ENCODE data around the gene TLE1.

DNA sequence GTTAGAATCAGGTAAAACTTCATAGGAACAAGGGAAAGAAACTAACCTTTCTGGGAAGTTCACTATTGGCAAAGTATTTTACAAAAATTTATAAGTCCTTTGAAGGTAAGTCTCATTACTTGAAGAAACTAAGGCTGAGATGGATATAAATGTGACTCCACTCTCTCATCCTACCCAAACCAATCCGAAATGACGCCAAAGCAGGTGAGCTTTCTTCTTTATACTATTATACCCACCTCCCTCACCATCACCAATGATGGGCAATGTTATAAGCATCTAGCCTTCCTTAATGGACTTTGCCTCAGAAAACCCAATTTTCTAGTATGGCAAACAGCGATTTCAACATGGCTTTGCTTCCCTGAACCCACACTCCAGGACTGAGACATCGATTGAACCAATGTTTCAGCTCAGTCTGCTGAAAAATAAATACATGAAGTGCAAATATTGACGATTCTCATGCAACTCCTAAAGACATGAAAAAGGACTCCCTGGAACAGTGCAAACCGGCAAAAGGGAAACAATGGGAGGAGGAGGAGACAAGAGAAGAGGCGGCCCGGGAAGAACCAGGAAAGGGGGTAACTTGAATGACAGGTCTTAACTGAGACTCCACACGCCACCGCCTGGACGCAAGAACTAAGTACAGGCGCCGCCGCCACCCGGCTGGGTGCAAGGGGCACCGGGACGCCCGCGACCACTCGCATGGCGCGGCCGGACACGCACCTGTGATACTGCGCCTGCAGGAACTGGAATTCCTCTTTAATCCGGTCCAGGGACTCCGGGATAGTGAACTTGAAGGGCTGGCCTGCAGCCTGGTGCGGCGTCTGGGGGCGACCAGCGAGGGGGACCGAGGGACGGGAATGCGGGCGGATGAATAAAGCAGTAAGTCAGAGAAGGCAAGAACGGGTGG is 2.5 kb downstream of the TLE1 start:
- TF ChIP-seq, protein P1, sequence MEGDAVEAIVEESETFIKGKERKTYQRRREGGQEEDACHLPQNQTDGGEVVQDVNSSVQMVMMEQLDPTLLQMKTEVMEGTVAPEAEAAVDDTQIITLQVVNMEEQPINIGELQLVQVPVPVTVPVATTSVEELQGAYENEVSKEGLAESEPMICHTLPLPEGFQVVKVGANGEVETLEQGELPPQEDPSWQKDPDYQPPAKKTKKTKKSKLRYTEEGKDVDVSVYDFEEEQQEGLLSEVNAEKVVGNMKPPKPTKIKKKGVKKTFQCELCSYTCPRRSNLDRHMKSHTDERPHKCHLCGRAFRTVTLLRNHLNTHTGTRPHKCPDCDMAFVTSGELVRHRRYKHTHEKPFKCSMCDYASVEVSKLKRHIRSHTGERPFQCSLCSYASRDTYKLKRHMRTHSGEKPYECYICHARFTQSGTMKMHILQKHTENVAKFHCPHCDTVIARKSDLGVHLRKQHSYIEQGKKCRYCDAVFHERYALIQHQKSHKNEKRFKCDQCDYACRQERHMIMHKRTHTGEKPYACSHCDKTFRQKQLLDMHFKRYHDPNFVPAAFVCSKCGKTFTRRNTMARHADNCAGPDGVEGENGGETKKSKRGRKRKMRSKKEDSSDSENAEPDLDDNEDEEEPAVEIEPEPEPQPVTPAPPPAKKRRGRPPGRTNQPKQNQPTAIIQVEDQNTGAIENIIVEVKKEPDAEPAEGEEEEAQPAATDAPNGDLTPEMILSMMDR (conservative IDR thresholded peaks at IDR 0.05; ENCODE audit: low read length), result peak; percentile 65
- TF ChIP-seq EZH2phosphoT487 (IDR thresholded peaks at IDR 0.05; ENCODE audit: borderline replicate concordance), result no peak

Data from Loucy (cell line).